ENCODE results near the gene POC1B.
"Not testable (repeated sequence)": the region's sequence is repeated elsewhere in the genome, so short reads cannot be mapped to it uniquely, and the experiment has no call there.

The POC1B gene

DNA sequence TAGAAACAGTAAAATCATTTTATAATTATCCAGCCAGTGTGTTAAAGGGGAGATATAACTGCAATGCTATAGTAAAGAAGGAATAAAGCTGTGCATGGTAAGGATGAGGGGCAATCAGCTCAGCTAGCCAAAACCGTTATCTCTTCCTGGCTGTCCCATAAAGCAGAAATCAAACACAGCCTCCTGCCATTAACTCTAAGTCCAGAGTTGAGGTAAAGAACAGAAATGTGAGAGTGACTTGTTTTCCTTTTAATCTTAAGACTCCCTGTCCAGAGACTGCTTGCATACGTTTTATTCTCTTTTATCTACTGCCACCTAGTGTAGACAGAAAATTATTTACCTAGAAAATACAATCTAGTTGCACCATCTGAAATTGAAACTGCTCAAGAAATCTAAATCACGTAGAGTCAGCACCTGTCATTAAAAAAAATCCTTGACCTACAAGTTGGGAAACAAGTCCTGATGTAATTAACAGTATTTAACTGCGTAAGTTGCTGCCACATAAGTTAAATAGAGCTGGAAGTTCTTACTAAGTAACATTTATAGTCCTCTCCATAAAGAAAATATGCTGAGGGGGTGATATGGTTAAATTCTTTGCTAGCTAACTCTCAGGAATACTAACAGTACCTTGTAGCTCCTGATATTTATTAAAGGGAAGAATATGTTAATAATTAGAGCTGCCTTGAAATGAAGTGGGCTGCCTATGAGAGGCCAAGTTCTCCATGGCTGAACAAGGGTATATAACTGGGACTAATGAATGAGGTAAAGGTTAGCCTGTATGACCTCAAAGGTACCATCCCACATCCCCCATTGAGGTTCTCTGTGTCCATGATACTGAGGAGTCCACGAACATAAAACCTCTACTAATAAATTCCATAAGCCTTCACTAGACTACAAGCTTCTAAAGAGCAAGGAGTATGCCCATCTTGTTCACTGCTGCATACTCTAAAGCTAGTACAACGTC is 63.9 kb downstream of the POC1B start:
- DNase-seq: peak; percentile 68

- DNase-seq: peak; percentile 42
Observed at GRCh38 chr12:89461190-89461589, 64.7 kb downstream of the POC1B start.

GRCh38 chr12:89459279-89459678 is 66.6 kb downstream of the POC1B start:
- DNase-seq: not testable (repeated sequence)

GRCh38 chr12:89456565-89456964 is 69.3 kb downstream of the POC1B start:
- no peak for DNase-seq

GRCh38 chr12:89454080-89454848 is 71.6 kb downstream of the POC1B start:
- no peak for DNase-seq

- peak; percentile 15 for DNase-seq
Observed at GRCh38 chr12:89453121-89453978, 72.5 kb downstream of the POC1B start.

GRCh38 chr12:89451841-89452251 is 74.0 kb downstream of the POC1B start:
- peak; percentile 90 for DNase-seq

- peak; percentile 82 for DNase-seq
Observed at GRCh38 chr12:89450907-89451306, 74.9 kb downstream of the POC1B start.

DNA sequence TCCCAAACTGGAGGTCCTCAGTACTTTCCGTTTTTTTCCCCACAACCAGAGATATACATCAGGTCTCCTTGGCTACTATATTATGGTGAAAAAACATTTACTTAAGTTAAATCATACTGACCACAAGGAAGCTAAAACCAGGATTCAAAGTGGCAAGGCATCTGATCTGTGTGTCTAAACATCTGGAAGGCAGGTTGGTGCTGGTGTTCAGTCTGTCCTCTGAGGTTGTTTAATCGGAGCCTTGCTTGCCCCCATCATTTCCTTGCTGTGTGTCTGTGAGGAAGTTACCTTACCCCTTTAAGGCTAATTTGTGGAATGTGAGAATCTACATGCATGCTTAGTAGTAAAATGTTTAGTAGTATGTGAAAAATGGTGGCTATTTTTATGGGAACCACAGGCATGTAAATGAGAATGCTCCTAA is 76.9 kb downstream of the POC1B start:
- DNase-seq: peak; percentile 79

GRCh38 chr12:89448526-89448925 is 77.3 kb downstream of the POC1B start:
- no peak for DNase-seq

GRCh38 chr12:89439941-89440340 is 85.9 kb downstream of the POC1B start:
- peak; percentile 69 for DNase-seq

- DNase-seq: no peak
Observed at GRCh38 chr12:89437231-89437630, 88.6 kb downstream of the POC1B start.

DNA sequence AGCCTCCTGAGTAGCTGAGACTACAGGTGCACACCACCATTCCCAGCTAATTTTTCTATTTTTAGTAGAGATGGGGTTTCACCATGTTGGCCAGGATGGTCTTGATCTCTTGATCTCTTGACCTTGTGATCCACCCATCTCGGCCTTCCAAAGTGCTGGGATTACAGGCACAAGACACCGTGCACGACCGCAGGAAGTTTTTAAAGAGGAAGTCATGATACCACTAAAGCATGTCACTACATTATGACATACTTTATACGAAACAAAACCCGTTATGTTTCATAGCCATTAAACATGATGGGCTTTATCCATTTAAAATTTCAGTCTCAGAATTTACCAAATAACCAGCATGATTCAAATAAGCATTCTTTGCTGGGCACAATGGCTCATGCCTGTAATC is 89.8 kb downstream of the POC1B start:
- DNase-seq: no peak

DNA sequence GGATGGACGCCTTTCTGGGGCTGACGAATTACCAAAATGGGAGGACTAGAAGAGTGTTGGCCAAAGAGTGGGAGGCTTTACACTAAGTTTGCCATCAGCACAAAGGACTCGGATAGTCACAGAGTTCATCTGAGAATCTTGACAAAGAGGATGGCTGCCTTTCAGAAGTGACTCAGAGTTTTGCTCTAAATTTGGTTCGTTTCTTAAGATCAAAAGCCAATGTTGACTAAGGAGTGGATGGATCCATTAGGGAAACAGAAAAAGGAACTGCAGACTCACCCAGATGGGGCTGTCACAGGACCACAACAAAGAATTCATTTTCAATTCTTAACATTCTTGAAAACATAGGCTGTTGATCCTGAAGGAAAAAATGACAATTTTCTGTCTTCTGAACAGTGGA is 92.2 kb downstream of the POC1B start:
- DNase-seq: peak; percentile 10

GRCh38 chr12:89432396-89432795 is 93.5 kb downstream of the POC1B start:
- no peak for DNase-seq

DNA sequence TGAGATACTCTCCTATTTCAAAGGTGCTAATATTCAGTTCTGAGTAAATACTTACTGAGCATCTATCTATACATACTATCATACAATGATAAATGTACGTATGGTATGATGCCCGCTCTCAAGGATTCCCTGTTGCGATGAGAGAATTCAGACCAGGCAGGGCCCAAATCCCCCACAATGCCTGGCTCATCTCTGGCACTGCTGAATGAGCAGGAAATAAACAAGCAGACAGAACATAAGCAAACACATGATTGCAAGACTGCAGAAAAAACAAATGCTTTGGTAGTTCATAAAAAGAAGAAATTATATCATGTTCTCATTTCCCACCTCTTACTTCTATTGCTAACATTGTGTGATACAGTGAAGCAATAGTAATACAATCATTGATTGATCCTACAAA is 96.3 kb downstream of the POC1B start:
- no peak for DNase-seq

GRCh38 chr12:89427508-89428156 is 98.2 kb downstream of the POC1B start:
- DNase-seq: peak; percentile 10

DNA sequence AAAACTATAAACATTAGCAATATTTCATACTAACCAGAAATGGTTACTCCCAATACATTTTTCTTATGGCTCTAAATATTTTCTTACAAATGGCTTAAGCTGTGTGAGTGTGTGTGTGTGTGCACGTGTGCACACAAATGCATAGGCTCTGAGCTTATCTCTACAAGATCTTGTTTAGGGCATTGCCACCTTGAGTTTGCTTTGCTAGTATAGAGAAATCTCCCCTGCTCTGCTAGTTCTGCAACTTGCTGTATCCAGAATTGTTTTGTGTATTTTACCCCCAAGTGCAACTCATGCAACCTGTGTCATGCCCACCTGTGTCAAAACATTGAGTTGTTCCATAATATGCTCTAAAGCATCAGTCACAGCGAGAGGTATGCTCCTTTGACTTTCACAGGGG is 101.0 kb downstream of the POC1B start:
- DNase-seq: no peak

DNA sequence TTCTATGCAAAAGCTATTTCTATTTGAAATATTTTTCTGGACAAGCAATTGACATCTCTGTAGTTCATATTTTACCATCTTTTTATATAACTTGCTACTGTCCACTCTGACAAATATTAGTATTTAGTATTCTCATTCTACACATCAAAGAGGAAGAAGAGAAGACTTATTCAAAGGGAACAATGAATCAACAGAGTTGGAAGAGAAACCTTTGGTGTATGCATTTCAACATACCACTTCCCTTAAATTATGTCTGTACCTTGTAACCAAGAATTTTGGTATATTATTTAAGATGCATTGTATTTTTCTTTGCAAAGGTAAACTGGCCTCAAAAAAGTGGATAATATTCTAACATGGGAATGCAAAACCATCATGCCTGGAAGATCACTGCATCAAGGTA is 101.5 kb downstream of the POC1B start:
- no peak for DNase-seq

GRCh38 chr12:89421092-89421835 is 104.6 kb downstream of the POC1B start:
- DNase-seq: no peak

GRCh38 chr12:89418228-89418910 is 107.5 kb downstream of the POC1B start:
- DNase-seq: no peak

All from EL (cell line).